OCI-LY7 (cell line): ENCODE data around the gene SPDL1.

Experiments
- EZH2phosphoT487 ChIP-seq: fragments of 200-600 bp; sonication (generic); IDR thresholded peaks from 2 replicates; pipeline ENCODE4 v1.6.1; 2018; ENCODE audit warnings: low read depth, borderline replicate concordance, mild to moderate bottlenecking, mixed run types, antibody characterized with exemption, low read length, moderate library complexity, mixed read lengths
- TF ChIP-seq, protein P1 (sequence below): fragments of 200-600 bp; sonication (generic); conservative IDR thresholded peaks from 2 replicates; pipeline ENCODE4 v1.5.1; 2014; ENCODE audit warnings: mild to moderate bottlenecking, antibody characterized with exemption, low read length, moderate library complexity, mixed read lengths

DNA sequence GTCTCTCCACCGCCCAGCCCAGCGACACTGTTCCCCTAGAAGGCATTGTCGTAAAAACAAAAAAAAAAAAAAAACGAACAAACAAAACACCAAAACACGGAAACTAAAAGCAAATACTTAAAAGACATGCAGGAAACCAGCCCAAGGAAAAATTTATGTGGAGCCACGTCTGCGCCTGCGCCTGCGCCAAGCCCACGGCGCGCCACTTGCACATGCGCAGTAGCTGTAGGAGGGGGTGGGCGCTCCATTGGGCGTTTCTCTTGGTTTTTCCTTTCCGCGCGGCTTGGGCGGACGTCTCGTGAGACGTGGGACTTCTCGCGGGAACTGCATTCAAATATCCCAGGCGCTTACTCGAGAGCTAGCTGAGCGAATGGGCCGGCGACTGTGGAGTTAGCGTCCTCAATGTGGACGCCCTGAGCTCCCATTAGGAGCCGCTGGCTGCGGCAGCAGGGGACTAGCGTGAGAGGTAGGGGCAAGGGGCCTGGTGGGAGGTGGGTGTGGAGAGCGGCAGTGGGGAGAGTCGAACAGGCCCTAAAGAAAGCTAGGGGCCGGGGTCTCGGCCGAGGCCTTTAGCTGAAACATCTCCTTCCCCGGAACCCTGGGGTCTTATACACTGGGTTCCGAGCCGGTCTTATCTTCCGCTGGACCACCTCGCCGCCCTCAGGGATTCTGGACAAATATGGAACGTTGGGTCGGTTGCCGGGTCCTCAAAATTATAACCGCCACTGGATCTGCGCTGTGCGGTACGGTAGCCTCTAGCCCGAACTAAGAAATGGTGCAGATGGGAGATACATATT, at the start of gene SPDL1:
- TF ChIP-seq, protein P1, sequence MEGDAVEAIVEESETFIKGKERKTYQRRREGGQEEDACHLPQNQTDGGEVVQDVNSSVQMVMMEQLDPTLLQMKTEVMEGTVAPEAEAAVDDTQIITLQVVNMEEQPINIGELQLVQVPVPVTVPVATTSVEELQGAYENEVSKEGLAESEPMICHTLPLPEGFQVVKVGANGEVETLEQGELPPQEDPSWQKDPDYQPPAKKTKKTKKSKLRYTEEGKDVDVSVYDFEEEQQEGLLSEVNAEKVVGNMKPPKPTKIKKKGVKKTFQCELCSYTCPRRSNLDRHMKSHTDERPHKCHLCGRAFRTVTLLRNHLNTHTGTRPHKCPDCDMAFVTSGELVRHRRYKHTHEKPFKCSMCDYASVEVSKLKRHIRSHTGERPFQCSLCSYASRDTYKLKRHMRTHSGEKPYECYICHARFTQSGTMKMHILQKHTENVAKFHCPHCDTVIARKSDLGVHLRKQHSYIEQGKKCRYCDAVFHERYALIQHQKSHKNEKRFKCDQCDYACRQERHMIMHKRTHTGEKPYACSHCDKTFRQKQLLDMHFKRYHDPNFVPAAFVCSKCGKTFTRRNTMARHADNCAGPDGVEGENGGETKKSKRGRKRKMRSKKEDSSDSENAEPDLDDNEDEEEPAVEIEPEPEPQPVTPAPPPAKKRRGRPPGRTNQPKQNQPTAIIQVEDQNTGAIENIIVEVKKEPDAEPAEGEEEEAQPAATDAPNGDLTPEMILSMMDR, result no peak
- no peak for TF ChIP-seq EZH2phosphoT487
